MM.1S (cell line): Measurements from ENCODE around the gene CABLES1.

Experiments used
- EZH2 ChIP-seq: fragments of 300-600 bp; sonication (generic); optimal IDR thresholded peaks from 2 replicates; pipeline ENCODE3; 2017; ENCODE audit warnings: low read depth, mild to moderate bottlenecking, antibody characterized with exemption, low read length, mixed read lengths
- TF ChIP-seq, protein P1 (sequence below): fragments of 300-600 bp; sonication (generic); IDR thresholded peaks from 2 replicates; pipeline ENCODE4 v1.5.1; 2016; ENCODE audit warnings: antibody characterized with exemption, low read length, mixed read lengths

DNA sequence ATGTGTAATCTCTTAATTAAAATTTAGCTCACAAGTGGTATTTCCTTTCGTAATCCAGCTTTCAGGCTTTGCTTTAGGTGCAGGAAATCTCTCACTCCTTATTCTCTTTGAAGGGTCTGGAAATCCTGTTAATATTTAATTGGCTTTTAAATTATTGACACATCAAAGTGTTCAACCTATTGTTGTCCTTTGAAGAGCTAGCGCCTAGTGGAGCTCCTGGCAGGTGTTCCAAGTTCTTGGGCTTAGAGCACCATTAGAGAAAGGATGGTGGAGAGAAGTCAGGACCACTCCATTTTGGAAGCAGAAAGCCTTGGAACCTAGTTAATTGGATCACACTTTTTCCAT is 92.4 kb downstream of the CABLES1 start:
- TF ChIP-seq, protein P1, sequence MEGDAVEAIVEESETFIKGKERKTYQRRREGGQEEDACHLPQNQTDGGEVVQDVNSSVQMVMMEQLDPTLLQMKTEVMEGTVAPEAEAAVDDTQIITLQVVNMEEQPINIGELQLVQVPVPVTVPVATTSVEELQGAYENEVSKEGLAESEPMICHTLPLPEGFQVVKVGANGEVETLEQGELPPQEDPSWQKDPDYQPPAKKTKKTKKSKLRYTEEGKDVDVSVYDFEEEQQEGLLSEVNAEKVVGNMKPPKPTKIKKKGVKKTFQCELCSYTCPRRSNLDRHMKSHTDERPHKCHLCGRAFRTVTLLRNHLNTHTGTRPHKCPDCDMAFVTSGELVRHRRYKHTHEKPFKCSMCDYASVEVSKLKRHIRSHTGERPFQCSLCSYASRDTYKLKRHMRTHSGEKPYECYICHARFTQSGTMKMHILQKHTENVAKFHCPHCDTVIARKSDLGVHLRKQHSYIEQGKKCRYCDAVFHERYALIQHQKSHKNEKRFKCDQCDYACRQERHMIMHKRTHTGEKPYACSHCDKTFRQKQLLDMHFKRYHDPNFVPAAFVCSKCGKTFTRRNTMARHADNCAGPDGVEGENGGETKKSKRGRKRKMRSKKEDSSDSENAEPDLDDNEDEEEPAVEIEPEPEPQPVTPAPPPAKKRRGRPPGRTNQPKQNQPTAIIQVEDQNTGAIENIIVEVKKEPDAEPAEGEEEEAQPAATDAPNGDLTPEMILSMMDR, result no peak
- TF ChIP-seq EZH2, result no peak
